Colonic mucosa (tissue), 4 donors: Measurements from ENCODE around the gene RAB30. TPM values are rescaled to one million over a fixed set of nuclear protein-coding genes. Genes with fewer than 3 reads are reported as not detected.
A peak's percentile ranks its signal among the peaks of the same experiment; 100 is the strongest.

Experiments
- DNase-seq: peaks from one replicate; pipeline ENCODE4 v3.0.0-alpha.2; 2020
- H3K27ac ChIP-seq: fragments of 200-600 bp; one replicate; pipeline ENCODE4 v1.8.0; 2021
- H3K27me3 ChIP-seq: fragments of 200-600 bp; one replicate; pipeline ENCODE4 v1.8.0; 2021
- H3K36me3 ChIP-seq: fragments of 200-600 bp; one replicate; pipeline ENCODE4 v1.8.0; 2021
- H3K4me1 ChIP-seq: fragments of 200-600 bp; one replicate; pipeline ENCODE4 v1.8.0; 2021; ENCODE audit warnings: mild to moderate bottlenecking
- H3K4me3 ChIP-seq: fragments of 200-600 bp; one replicate; pipeline ENCODE4 v1.8.0; 2021
- H3K9ac ChIP-seq, 2 donors: one replicate each; pipeline ENCODE4 v1.7.0; 2013; ENCODE audit warnings: control low read depth in 2 of 2, low read depth in 2 of 2, low read length in 2 of 2
- H3K9me3 ChIP-seq: fragments of 200-600 bp; one replicate; pipeline ENCODE4 v1.8.0; 2021
- intact Hi-C: fragments of 100-400 bp; cut with DNase I; formaldehyde crosslinking; loops from one replicate; pipeline ENCODE4 v1.14.1; 2022
- total RNA-seq, 2 donors: library from RNA; stranded (reverse); fragmentation: NEBNext Ultra II Directional in 1 of 2; extraction: Animal tissue kit (Norgen Biotek cat#: 25700) in 1 of 2; gene quantifications; one replicate each; pipeline ENCODE4 v1.2.1, GENCODE V29; 2021
- TF ChIP-seq, protein P1 (sequence below): fragments of 200-600 bp; IDR thresholded peaks from one replicate; pipeline ENCODE4 v1.8.0; 2022; ENCODE audit warnings: antibody characterized with exemption, mild to moderate bottlenecking
- donor health status: healthy.
- donor health status: DM: no; HTN: no; CAD: no.
- donor health status: DM: no; HTN: no; CAD: no.

The RAB30 gene
- total RNA-seq, 2 donors from 2014 or later = 6.3 to 16.9 TPM

DNA sequence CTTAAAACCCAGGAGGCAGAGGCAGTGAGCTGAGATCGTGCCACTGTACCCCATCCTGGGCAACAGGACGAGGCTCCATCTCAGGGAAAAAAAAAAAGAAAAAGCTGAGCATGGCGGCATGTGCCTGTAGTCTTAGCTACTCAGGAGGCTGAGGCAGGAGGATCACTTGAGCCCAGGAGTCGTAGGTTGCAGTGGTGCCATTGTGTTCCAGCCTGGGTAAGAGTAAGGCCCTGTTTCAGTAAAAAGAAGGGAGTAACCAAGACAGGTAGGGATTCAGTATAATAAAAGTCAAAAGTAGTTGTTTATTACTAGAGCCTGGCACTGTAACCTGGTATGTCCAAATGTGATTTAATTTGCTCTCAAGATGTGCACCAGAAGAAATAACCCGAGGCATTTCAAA is 8.1 kb upstream of the RAB30 start:
- Histone ChIP-seq H3K27me3 (no peaks in the 10 kb centered on the region), H3K9ac (no peak overlapping the region), H3K9me3 (no peaks in the 10 kb centered on the region), H3K36me3 (no peaks in the 10 kb centered on the region), H3K4me3 (no peak overlapping the region), H3K4me1 (peaks cover 3% of the 10 kb centered on the region), H3K27ac (no peak overlapping the region)
- TF ChIP-seq, protein P1, sequence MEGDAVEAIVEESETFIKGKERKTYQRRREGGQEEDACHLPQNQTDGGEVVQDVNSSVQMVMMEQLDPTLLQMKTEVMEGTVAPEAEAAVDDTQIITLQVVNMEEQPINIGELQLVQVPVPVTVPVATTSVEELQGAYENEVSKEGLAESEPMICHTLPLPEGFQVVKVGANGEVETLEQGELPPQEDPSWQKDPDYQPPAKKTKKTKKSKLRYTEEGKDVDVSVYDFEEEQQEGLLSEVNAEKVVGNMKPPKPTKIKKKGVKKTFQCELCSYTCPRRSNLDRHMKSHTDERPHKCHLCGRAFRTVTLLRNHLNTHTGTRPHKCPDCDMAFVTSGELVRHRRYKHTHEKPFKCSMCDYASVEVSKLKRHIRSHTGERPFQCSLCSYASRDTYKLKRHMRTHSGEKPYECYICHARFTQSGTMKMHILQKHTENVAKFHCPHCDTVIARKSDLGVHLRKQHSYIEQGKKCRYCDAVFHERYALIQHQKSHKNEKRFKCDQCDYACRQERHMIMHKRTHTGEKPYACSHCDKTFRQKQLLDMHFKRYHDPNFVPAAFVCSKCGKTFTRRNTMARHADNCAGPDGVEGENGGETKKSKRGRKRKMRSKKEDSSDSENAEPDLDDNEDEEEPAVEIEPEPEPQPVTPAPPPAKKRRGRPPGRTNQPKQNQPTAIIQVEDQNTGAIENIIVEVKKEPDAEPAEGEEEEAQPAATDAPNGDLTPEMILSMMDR = no peak
- DNase-seq = no peak
- intact Hi-C loops = loop anchor here (10.0 kb wide), 1 partner anchor 115 kb away; the partner anchor contains the start of gene ANKRD42

GRCh38 chr11:83078269-83078668 is 6.6 kb upstream of the RAB30 start:
- Histone ChIP-seq H3K9ac (no peak overlapping the region), H3K27me3 (no peaks in the 10 kb centered on the region), H3K36me3 (no peaks in the 10 kb centered on the region), H3K27ac (no peak overlapping the region), H3K4me3 (no peak overlapping the region), H3K9me3 (no peaks in the 10 kb centered on the region), H3K4me1 (peaks cover 3% of the 10 kb centered on the region)
- intact Hi-C loops = loop anchor here (10.0 kb wide), 1 partner anchor 117 kb away; the partner anchor contains the start of gene ANKRD42
- TF ChIP-seq, protein P1 = no peak
- no peak for DNase-seq

- H3K4me1 ChIP-seq = peaks cover 7% of the 10 kb centered on the region
- TF ChIP-seq, protein P1 = no peak
- intact Hi-C loops = loop anchor here (5.0 to 10.0 kb wide), 2 partner anchors 78 to 121 kb away; partner anchors contain the start of gene ANKRD42
These were observed 2.2 kb upstream of the RAB30 start for GRCh38 chr11:83073884-83074283.

DNA sequence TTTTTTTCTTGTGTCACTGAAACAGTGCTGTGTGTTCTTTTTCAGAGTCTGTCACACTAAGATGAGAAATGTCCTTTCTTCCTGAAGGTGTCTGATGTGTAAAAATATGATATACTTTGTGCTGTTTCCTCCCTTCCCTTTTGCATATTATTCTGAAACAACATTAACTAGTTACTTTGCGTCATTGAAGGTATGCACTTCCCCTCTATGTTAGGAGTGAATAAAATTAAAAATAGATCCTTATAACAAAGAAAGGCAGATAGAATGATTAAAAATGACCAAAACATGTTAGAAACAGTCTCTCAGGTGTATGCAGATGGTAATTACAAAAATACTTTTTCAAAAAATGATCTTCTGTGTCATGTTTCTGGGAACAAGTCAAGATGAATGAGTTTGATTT is 1.6 kb upstream of the RAB30 start:
- Histone ChIP-seq H3K36me3 (no peaks in the 10 kb centered on the region), H3K9ac (peak overlapping the region in 1 of 2 donors; percentile 91), H3K4me1 (peaks cover 7% of the 10 kb centered on the region), H3K27ac (peak overlapping the region; percentile 84), H3K27me3 (no peaks in the 10 kb centered on the region), H3K9me3 (no peaks in the 10 kb centered on the region), H3K4me3 (peak overlapping the region; percentile 73)
- TF ChIP-seq, protein P1 = no peak
- no peak for DNase-seq
- intact Hi-C loops = loop anchor here (5.0 to 10.0 kb wide), 2 partner anchors 79 to 122 kb away; partner anchors contain the start of gene ANKRD42

More at GRCh38 chr11:83073884-83074283, 2.2 kb upstream of the RAB30 start:
- Histone ChIP-seq H3K27me3 (no peaks in the 10 kb centered on the region), H3K9ac (no peak overlapping the region), H3K27ac (no peak overlapping the region), H3K4me3 (no peak overlapping the region), H3K9me3 (no peaks in the 10 kb centered on the region), H3K36me3 (no peaks in the 10 kb centered on the region)
- DNase-seq = no peak

DNA sequence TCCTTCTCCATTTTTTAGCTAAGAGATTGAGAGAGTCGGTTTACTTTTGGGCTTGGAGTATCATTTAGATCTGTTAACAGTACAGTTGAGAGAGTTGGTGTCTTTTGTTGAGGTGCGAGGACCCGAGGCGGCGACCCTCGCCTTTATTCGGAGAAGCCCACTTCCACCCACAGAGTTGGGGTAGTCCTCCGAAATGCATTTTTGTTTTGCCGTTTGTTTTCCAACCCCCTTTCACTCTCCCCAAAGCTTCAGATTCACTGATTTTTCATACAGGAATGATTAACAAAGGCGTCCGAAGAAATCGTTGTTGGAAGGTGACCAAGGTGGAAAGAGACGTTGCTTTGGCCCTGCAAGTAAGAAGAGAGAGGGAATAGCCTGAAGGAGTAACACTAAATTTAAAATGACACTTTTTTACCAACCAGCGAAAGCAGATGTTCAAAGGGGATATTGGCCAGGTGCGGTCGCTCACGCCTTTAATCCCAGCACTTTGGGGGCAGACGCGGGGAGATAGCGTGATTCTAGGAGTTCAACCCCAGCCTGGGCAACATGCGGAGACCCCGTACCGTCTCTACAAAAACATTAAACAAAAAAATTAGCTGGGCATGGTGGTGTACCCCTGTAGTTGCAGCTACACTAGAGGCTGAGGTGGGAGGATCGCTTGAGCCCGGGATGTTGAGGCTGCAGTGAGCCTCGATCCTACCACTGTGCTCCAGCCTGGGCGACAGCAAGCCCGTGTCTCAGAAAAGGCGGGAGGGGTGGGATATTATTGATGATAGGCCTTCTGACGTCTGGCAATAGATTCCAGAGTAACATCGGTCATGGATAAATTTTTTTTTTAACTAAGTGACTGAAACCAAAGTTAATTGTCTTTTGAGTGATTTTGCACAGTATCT is 899 bp upstream of the RAB30 start:
- H3K4me1 ChIP-seq = peaks cover 4% of the 10 kb centered on the region
- no peaks in the 10 kb centered on the region for H3K27me3 ChIP-seq
- peak overlapping the region; percentile 84 for H3K27ac ChIP-seq
- TF ChIP-seq, protein P1 = no peak
- peak overlapping the region; percentile 73 for H3K4me3 ChIP-seq
- no peak for DNase-seq
- H3K9ac ChIP-seq = peak overlapping the region; percentile 91 to 94
- H3K36me3 ChIP-seq = no peaks in the 10 kb centered on the region
- intact Hi-C loops = loop anchor here (5.0 to 10.0 kb wide), 2 partner anchors 80 to 122 kb away; partner anchors contain the start of gene ANKRD42
- no peaks in the 10 kb centered on the region for H3K9me3 ChIP-seq
